ENCODE measurements around the gene ACOT7. TPM values are rescaled to one million over a fixed set of nuclear protein-coding genes. Genes with fewer than 3 reads are reported as not detected.
A peak's percentile ranks its signal among the peaks of the same experiment; 100 is the strongest.

The ACOT7 gene
- total RNA-seq, 1 experiment from 2014 or later = 33.9 TPM

DNA sequence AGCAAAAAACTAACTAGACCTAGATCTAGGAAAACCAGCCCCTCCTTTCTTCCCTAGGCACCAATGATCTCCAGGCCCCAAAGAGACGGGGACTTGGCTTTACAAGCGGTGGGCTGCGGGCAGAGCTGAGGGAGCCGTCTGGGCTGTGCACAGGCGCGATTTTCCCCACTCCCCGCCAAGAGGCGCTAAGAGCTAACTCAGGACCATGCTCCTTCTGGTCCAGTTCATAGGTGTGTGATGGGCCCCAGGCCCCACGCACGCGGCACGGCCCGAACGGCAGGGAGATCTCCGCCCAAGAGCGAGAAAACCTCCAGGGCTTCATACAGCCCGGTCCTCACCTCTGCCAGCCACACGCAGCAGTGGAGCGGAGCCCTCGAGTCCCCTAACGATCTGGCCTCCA, 125.2 kb downstream of the ACOT7 start:
- DNase-seq (ENCODE audit: low spot score) = no peak

- DNase-seq (ENCODE audit: low spot score) = no peak
These were observed 125.8 kb downstream of the ACOT7 start for GRCh38 chr1:6267686-6268322.

DNA sequence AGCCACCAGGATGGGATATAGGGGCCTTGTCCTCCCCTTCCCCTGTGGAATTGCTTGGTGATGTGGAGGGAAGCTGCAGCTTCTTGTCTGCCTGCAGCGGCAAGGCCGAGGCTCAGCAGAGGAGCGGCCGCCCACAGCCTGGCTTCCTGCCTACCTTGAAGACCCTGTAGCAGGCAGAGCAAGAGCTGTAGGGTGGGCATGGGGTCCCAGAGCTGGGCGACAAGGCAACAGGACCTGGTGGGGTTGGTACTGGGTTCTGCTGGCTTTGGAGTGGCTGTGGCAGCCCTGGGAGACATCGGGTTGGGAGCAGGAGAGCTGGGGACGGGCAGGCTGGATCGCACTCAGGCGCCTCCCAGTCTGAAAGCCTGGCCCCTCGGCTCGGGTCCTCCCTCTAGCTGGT, 126.9 kb downstream of the ACOT7 start:
- DNase-seq (ENCODE audit: low spot score) = no peak

DNA sequence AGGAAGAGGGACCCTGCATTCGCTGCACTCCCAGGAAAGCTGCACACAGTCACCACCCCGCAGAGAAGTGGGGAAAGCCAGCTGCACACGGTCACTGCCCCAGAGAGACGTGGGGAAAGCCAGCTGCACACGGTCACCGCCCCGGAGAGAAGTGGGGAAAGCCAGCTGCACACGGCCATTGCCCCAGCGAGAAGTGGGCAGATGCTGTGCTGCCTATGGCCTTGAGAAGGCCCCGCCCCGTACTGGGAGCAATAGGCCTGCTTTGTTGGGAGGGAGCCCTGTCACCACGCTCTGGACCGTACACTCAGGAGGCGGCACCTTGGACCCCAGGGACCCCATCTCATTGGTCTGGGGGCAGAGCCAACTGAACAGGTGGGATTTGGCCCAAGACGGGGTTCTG, 128.4 kb downstream of the ACOT7 start:
- no peak for DNase-seq (ENCODE audit: low spot score)

DNA sequence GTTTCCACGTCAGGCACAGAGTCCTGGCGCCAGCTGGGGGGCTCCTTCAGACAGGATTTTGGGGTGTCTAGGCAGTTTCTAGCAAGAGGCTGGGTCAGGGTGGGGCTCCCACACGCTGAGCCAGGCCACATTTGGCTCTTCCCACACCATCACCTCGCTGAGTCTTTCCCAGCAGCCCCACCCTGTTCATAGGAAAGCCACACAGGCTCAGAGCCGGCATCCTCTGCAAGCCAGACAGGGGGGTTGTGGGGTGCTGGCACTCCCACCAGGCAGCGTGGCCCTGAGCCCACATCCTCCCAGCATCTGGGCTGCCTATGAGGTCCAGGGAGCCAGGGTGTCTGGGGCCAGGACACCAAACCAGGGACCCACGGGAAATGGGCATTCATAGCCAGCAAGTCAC, 129.9 kb downstream of the ACOT7 start:
- DNase-seq (ENCODE audit: low spot score) = no peak

- no peak for DNase-seq (ENCODE audit: low spot score)
These were observed 130.8 kb downstream of the ACOT7 start for GRCh38 chr1:6262555-6263420.

GRCh38 chr1:6261615-6261995, 132.0 kb downstream of the ACOT7 start:
- DNase-seq (ENCODE audit: low spot score) = no peak

GRCh38 chr1:6260961-6261614, 132.5 kb downstream of the ACOT7 start, which contains the start of gene GPR153:
Gene GPR153 (minus strand): TSS chr1:6261098. CDS start chr1:6254905, 6,193 bp downstream.
- no peak for DNase-seq (ENCODE audit: low spot score)

DNA sequence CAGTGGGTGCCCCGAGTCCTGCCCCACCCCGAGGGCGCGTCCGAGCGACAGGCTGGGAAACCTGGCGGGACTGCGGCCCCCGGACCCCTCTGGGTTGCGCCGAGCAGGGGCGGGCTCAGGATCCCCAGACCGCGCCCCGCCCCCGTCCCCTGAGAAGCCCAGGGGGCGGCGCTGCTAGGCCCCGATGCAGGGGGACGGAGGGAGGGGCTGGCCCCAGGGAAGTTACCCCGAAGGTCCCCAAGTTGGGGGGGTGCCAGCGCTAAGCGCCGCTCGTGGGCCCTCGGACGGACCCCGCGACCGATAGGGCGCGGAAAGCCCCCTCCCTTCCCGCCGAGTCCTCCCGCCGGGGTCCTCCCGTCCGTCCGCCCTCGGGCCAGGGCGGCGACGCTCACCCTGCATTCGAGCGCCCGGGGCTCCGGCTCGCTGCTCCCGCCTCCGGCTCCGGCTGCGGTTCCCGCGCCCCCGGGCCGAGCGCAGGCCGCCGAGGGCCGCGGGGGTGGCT, 133.1 kb downstream of the ACOT7 start:
- no peak for DNase-seq (ENCODE audit: low spot score)

DNA sequence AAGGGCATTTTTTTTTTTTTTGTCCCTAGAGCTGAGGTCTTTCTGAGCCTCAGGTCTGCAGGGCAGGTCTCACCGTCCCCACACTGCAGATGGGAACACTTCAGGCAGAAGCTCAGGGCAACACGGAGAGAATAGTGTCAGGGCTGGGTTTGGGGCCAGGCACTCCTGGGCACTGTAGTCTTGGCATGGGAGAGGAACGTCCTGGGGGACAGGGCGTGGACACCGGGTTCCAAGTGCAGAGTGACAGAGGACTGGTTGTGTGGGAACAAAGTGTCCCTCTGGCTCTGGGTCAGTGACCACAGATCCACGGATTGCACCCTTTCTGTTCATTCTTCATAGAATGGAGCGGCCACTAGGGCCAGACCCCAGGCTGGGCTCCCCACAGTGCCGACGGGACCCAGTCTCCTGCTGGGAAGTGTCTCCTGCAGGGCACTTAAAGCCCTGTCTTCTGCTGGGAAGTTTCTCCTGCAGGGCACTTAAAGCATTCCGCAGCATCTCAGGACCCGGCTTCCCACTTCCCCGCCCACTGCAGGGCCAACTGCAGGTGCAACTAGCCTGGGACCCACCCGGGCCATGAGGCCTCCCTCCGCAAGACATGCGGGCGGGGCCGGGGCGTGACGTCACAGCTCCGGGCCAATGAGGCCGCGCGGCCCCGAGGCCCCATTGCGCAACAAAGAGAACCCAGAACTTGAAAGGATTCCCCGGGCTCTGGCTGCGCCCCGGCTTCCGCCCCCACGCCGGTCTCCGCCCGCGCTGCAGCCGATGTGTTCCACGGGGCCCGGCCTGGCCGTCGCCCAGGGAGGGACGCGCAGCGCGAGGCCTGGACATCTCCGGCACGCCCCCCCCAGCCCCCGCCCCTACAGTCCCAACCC, 133.8 kb downstream of the ACOT7 start:
- peak; percentile 79 for DNase-seq (ENCODE audit: low spot score)

DNA sequence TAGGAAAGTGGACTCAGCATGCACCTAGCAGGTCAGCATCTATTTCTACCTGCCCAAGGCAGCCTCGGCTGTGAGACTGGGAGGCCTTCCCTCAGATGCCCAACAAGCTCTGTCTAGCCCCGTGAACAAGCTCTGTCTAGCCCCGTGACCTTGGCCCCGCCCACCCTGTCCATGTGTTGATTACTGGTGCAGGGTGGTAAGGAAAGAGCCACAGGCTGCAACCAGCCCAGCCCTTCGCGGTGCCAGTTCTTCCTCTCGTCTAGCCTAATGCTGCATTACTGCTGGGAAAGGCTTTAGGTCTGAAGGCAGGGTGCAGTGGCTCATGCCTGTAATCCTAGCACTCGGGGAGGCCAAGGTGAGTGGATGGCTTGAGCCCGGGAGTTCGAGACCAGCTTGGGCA, 134.9 kb downstream of the ACOT7 start:
- no peak for DNase-seq (ENCODE audit: low spot score)

DNA sequence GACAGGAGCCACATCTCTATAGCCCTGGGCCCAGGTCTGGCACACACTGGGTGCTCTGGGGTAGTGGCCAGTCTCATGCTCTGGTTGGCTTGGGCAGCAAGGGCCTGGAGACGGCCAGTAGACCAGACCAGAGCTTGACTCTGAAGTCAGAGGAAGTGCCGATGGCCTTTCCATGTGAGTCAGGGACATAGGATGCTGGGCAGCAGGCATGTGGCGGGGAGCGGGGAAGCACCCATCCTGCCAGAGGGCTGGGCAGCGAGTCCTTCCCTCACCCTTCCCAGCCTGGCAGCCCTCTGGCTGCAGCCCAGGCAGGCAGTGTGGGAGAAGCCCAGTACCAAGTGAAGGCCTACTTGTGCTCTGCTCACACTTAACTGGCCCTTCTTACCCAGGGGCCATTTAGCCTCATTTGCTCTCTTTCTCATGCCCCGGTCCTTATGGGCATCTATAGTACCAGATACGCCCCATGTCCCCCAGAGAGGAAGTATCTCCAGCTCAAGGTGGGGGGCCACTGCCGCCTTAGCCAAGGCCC, 136.0 kb downstream of the ACOT7 start:
- no peak for DNase-seq (ENCODE audit: low spot score)

GRCh38 chr1:6256645-6257044, 136.9 kb downstream of the ACOT7 start:
- no peak for DNase-seq (ENCODE audit: low spot score)

GRCh38 chr1:6254691-6255090, 138.9 kb downstream of the ACOT7 start:
- no peak for DNase-seq (ENCODE audit: low spot score)

DNA sequence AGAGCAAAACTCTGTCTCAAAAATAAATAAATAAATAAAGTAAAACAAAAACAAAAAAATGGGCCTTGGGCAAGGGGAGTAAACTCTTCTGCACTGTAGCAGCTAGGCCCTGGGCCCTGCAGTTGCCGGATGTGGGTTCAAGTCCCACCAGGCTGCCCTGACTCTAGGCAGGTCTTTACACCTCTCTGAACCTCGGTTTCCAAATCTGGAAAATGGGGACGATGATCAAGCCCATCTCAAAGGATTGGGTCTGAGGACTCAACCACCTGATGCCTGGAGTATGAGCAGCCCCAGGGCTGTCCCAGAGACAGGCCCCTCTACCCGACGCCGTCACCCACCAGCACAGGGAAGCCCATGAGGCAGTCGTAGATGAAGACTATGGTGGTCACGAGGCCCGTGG, 140.2 kb downstream of the ACOT7 start:
- no peak for DNase-seq (ENCODE audit: low spot score)

DNA sequence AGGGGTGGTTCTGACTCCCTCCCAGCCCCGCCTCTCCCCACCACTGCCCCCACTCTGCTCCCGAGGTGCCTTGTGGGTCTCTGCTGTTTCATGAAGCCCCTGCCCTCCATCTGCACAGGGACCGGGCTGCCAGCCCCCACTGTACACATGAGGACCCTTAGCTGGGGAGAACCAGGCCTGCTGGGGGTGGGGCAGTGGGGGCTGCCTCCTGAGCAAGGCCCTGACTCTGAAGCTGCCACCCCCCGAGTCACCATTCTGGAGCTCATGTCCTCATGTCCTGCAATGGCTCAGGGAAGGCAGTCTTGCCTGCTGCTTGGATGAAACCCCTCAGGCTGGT, 141.2 kb downstream of the ACOT7 start:
- no peak for DNase-seq (ENCODE audit: low spot score)

GRCh38 chr1:6251681-6252373, 141.7 kb downstream of the ACOT7 start:
- DNase-seq (ENCODE audit: low spot score) = no peak

DNA sequence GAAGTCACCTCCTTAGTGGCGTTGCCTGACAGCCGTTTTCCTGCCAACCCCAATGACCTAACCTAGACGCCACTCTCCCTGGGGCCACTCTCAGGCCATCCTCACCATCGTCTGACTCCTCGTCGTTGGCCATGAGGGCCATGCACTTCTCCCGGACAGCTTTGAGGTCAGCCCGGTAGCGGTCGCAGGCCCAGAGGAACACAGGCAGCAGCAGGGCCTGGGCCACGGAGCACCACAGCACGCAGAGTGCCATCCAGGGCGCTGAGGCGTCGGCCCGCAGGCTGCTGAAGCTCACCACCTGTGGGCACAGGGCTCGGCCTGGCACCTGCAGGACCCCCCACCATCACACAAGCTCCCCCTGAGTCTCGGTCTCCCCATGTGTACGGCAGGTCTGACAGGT, 142.3 kb downstream of the ACOT7 start:
- DNase-seq (ENCODE audit: low spot score) = no peak

- no peak for DNase-seq (ENCODE audit: low spot score)
These were observed 143.6 kb downstream of the ACOT7 start for GRCh38 chr1:6249739-6250689.

All from HT-29 (cell line).